Mesothelial cell of epicardium (in vitro differentiated cells): ENCODE data around the gene ZNF783. TPM values are rescaled to one million over a fixed set of nuclear protein-coding genes. Genes with fewer than 3 reads are reported as not detected.

ENCODE experiments used
- DNase-seq, 2 experiments: peaks; one replicate each; pipeline ENCODE4 v3.0.0; 2021; ENCODE audit warnings: low spot score in 2 of 2; ENCODE audit not compliant: unreplicated experiment in 2 of 2
- H3K27ac Mint-ChIP-seq: 2 replicates; pipeline ENCODE4 v1.8.0; 2021; ENCODE audit warnings: mixed read lengths
- H3K27me3 Mint-ChIP-seq: 2 replicates; pipeline ENCODE4 v1.8.0; 2021; ENCODE audit warnings: low read depth, mixed read lengths
- H3K36me3 Mint-ChIP-seq: 2 replicates; pipeline ENCODE4 v1.8.0; 2021; ENCODE audit warnings: mixed read lengths
- H3K4me1 Mint-ChIP-seq: 2 replicates; pipeline ENCODE4 v1.8.0; 2021; ENCODE audit warnings: mixed read lengths
- H3K4me3 Mint-ChIP-seq: 2 replicates; pipeline ENCODE4 v1.8.0; 2021; ENCODE audit warnings: mild to moderate bottlenecking, moderate library complexity, mixed read lengths
- H3K9me3 Mint-ChIP-seq: 2 replicates; pipeline ENCODE4 v1.8.0; 2021; ENCODE audit warnings: mixed read lengths
- total RNA-seq: library from RNA; stranded (reverse); gene quantifications from 3 replicates; pipeline ENCODE4 v1.2.1, GENCODE V29; 2021
- TF ChIP-seq, protein P1 (sequence below): fragments of 200-600 bp; sonication (generic); IDR thresholded peaks from one replicate; pipeline ENCODE4 v1.5.0; 2021; ENCODE audit warnings: antibody characterized with exemption; ENCODE audit not compliant: unreplicated experiment

ZNF783 gene
- 34.9 to 37.0 TPM (median 35.5 TPM) in 3 replicates for total RNA-seq

DNA sequence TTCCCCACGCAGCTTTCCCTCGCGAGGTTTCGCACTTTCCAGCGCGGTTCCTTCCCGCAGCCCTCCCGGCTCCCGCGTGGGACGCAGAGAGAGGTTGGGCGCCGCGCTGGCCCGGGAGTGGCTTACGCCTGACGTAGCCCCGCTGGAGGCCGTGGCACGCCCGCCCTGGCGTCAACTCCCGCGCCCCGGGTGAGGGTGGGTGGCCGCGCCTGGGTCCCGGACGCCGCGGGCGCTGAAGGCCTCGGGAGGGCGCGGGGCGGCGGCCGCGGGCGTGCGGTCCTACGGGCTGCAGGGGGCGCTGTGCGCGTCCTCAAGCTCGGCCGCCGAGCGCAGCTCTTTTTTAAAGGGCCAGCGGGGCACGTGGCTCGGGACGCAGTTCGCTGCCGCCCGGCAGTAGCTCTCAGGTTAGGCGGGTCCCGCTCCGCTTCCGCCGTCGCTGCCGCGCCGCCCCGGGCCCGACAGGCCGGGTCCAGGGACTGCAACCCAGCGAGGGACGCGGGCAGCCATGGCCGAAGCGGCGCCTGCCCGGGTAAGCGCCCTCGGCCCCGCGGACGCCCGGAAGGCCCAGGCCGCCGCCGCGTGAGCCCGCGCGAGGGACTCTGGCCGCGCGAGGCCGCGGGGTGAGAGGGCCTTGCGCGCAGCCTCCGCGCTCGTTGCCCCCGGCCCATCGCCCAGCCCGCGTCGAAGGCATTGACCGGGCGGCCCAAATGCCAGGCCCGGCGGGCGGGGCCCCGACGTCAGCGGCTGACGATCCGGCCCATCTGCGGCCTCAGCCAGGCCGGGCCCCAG is at the start of gene ZNF783:
Gene ZNF783, plus strand, starts transcription at position 368 of the 789 bp plus-strand sequence. Its CDS starts 138 bp downstream, at position 506.
- peak within 1 kb of the TSS; percentile 79 for H3K4me3 Mint-ChIP-seq
- H3K9me3 Mint-ChIP-seq, result no peaks in the 10 kb centered on the region
- peak within 1 kb of the TSS; percentile 94 for H3K27ac Mint-ChIP-seq
- no peaks in the 10 kb centered on the region for H3K27me3 Mint-ChIP-seq
- TF ChIP-seq, protein P1, sequence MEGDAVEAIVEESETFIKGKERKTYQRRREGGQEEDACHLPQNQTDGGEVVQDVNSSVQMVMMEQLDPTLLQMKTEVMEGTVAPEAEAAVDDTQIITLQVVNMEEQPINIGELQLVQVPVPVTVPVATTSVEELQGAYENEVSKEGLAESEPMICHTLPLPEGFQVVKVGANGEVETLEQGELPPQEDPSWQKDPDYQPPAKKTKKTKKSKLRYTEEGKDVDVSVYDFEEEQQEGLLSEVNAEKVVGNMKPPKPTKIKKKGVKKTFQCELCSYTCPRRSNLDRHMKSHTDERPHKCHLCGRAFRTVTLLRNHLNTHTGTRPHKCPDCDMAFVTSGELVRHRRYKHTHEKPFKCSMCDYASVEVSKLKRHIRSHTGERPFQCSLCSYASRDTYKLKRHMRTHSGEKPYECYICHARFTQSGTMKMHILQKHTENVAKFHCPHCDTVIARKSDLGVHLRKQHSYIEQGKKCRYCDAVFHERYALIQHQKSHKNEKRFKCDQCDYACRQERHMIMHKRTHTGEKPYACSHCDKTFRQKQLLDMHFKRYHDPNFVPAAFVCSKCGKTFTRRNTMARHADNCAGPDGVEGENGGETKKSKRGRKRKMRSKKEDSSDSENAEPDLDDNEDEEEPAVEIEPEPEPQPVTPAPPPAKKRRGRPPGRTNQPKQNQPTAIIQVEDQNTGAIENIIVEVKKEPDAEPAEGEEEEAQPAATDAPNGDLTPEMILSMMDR, result peak; percentile 80
- H3K36me3 Mint-ChIP-seq, result peaks cover 19% of the 10 kb centered on the region
- peak; percentile 63 to 84 for DNase-seq
- peaks cover 6% of the 10 kb centered on the region for H3K4me1 Mint-ChIP-seq

DNA sequence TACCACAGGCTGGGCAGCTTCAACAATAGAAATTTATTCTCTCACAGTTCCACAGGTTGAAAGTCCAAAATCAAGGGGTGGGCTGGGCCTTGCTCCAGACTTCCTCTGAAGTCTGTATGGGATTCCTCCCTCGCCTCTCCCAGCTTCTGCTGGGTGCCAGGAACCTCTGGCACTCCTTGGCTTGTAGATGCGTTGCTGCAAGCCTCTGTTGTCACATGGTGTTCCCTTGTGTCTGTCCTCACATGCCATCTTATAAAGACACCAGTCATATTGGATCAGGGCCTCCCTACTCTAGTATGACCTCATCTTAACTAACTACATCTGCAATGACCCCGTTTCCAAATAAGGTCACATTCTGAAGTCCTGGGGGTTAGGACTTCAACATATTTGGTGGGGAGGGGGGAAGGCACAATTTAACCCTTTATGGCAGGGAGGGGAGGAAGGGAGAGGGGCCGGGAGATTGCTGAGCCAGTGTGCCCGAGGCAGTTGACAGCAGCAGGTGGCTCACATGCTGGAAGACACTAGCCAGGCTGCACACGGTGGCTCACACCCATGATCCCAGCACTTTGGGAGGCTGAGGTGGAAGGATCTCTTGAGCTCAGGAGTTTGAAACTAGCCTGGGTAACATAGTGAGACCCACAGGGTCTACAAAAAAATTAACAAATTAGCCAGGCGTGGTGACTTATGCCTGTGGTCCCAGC is 47.8 kb upstream of the ZNF783 start:
- H3K27me3 Mint-ChIP-seq, result no peaks in the 10 kb centered on the region
- no peaks in the 10 kb centered on the region for H3K4me1 Mint-ChIP-seq
- DNase-seq, result no peak
- H3K4me3 Mint-ChIP-seq, result no peak overlapping the region
- no peak overlapping the region for H3K27ac Mint-ChIP-seq
- TF ChIP-seq, protein P1, result no peak
- H3K36me3 Mint-ChIP-seq, result peaks cover 41% of the 10 kb centered on the region
- no peaks in the 10 kb centered on the region for H3K9me3 Mint-ChIP-seq

DNA sequence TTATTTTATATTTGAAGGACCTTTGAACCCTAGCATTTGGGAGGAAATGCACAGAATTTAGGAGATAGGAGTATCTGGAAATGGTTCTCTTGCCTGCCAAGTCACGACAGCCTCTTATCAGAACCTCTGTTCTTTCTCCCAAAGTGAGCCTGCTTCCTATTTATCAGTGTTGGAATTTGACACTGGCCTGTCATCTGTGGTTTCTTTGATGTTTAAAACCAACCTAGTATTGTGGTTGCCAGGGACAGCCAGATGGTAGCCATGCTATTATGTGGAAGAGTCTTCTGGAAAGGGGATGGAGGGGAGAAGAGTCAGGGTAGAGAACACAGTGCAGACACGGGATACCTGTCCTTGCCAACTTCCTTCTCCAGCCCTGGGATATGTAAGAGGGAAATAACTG is 45.6 kb upstream of the ZNF783 start:
- H3K36me3 Mint-ChIP-seq, result peaks cover 37% of the 10 kb centered on the region
- TF ChIP-seq, protein P1, result no peak
- DNase-seq, result no peak
- no peak overlapping the region for H3K4me3 Mint-ChIP-seq
- H3K27me3 Mint-ChIP-seq, result no peaks in the 10 kb centered on the region
- no peak overlapping the region for H3K27ac Mint-ChIP-seq
- H3K9me3 Mint-ChIP-seq, result no peaks in the 10 kb centered on the region
- H3K4me1 Mint-ChIP-seq, result no peaks in the 10 kb centered on the region

DNA sequence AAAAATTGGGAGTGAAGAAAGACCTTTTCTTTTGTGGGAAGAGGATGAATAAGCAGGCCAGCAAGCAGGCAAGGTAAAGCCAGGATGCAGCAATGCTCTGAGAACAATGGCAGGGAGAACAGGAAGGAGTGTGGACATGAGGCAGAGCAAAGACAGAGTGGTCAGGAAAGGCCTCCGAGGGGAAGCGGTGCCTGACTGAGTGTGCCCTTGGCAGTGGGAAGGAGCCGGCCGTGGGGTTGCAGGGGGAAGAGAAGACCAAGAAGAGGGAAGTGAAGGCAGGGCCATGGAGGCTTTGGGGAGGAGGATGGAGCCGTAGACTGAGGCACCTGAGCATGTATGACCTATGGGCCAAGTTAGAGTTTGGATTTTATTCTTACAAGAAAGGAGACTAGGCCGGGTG is 44.4 kb upstream of the ZNF783 start:
- H3K27ac Mint-ChIP-seq, result no peak overlapping the region
- TF ChIP-seq, protein P1, result no peak
- H3K4me1 Mint-ChIP-seq, result no peaks in the 10 kb centered on the region
- H3K27me3 Mint-ChIP-seq, result no peaks in the 10 kb centered on the region
- no peak for DNase-seq
- no peak overlapping the region for H3K4me3 Mint-ChIP-seq
- peaks cover 38% of the 10 kb centered on the region for H3K36me3 Mint-ChIP-seq
- H3K9me3 Mint-ChIP-seq, result no peaks in the 10 kb centered on the region

DNA sequence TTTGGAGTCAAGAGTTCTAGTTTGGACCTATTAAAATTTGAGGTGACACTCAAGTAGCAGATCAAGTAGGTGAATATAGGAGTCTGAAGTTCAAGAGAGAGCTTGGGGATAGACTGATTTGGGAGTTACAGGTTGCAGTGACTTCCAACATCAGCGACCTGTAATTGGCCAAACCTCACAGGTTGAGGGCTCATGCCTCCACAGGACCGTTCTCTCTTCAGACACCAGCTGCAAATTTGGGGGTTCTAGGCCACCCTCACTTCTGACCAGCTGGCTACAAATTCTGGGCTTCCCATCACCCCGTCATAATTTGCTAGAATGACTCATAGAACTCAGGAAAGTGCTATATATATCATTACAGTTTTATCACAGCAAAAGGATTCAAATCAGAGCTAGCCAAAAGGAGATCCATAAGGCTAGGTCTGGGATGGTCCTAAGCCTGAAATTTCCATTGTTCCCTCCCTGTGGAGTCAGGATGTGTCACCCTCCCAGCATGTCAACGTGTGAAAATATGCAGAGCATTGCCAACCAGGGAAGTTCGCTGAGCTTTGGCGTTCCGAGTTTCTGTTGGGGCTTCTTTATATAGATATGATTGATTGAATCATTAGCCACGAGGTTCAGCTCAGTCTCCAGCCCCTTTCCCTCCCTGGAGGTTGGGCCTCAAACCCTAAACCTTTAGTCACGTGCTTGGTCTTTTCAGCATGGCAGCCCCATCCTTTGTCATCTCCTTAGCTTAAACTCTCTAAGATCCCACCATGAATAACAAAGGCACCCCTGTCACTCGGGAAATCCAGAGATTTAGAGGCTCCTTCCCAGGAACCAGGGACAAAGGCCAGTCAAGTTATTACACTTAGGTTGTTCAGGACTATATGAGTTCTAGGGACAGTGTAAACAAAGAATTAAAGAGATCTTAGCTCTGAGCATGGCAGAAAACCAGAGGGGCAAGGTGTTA is 43.3 kb upstream of the ZNF783 start:
- Mint-ChIP-seq H3K4me3 (no peak overlapping the region), H3K4me1 (no peaks in the 10 kb centered on the region), H3K27ac (no peak overlapping the region), H3K27me3 (no peaks in the 10 kb centered on the region), H3K36me3 (peaks cover 38% of the 10 kb centered on the region), H3K9me3 (no peaks in the 10 kb centered on the region)
- DNase-seq, result no peak
- TF ChIP-seq, protein P1, result no peak
